ENCODE results near the gene ZNF697. TPM values are rescaled to one million over a fixed set of nuclear protein-coding genes. Genes with fewer than 3 reads are reported as not detected.

Gene ZNF697
- total and polyA plus RNA-seq, 10 of the 15 experiments (the other 5 are each of a cell fraction or from before 2014, with no cell fraction given), result 0.48 to 5.9 (median 3.0) TPM

GRCh38 chr1:119659628-119660027 is 11.6 kb upstream of the ZNF697 start:
- SMC1A ChIA-PET (ENCODE audit: uncharacterized antibody, unreplicated experiment), result interaction anchor here (1.2 to 11.2 kb wide), 7 partner anchors 11 to 149 kb away, joined by 3 to 163 read pairs (median 14); partner anchors contain the start of gene ZNF697
- no peaks in the 10 kb centered on the region; a peak in 1 of 4 replicates for H3K27me3 ChIP-seq (replicated peaks in 1 of 2; ENCODE audit: control insufficient read depth in 2 of 2, insufficient read depth in 2 of 2, low read length in 1 of 2)
- H3K4me3 ChIP-seq, result no peak overlapping the region
- no peak for FAIRE-seq
- intact Hi-C loops (cut with micrococcal nuclease; ENCODE audit: unreplicated experiment) (loop anchor here (5.0 kb wide), 1 partner anchor 1732 kb away; the partner anchor contains the start of genes GDAP2 and WDR3), in situ Hi-C loops (cut with MboI) (loop anchor here (5.0 kb wide), 1 partner anchor 32 kb away; no protein-coding TSS in a partner anchor)
- POLR2A ChIA-PET, result interaction anchor here (1.5 to 2.5 kb wide), 3 partner anchors 9 to 14 kb away, joined by 5 to 13 read pairs (median 11); partner anchors contain the start of gene ZNF697
- no peaks in the 10 kb centered on the region for H4K20me1 ChIP-seq (ENCODE audit: control insufficient read depth, insufficient read depth)
- DNase-seq (ENCODE audit: low read depth, low spot score), result no peak
- 64% methylated on average over 3 of the region's 3 CpGs for WGBS (ENCODE audit: insufficient coverage, insufficient replicate concordance, low lambda C conversion rate, missing lambda C conversion rate)
- H3K79me2 ChIP-seq (ENCODE audit: control insufficient read depth, insufficient read depth, low read length), result no peaks in the 10 kb centered on the region
- no peaks in the 10 kb centered on the region for H3K36me3 ChIP-seq (ENCODE audit: control insufficient read depth in 2 of 2, insufficient read depth in 2 of 2, low read length in 1 of 2)
- no peaks in the 10 kb centered on the region for H3K9me3 ChIP-seq (replicated peaks; ENCODE audit: control insufficient read depth, insufficient read depth, low read length)
- H2AFZ ChIP-seq (ENCODE audit: control insufficient read depth, low read depth, low read length), result no peak overlapping the region
- no peak overlapping the region for H3K4me2 ChIP-seq (ENCODE audit: control insufficient read depth, insufficient read depth)
- peaks cover 31% of the 10 kb centered on the region for H3K4me1 ChIP-seq (ENCODE audit: control insufficient read depth, insufficient read depth, low read length)
- CTCF ChIA-PET, result interaction anchor here (1.1 to 10.2 kb wide), 11 partner anchors 10 to 342 kb away, joined by 3 to 202 read pairs (median 4); partner anchors contain the start of gene ZNF697
- H3K9ac ChIP-seq (ENCODE audit: control insufficient read depth, insufficient read depth, low read length), result no peak overlapping the region
- no TSS peak for BruUV-seq (replicated peaks)
- ATAC-seq, result no peak
- RAD21 ChIA-PET (ENCODE audit: unreplicated experiment), result interaction anchor here (1.2 to 5.2 kb wide), 8 partner anchors 10 to 287 kb away, joined by 3 to 74 read pairs (median 14); partner anchors contain the start of gene ZNF697
- TF ChIP-seq SREBF1 (IDR thresholded peaks at IDR 0.05; ENCODE audit: low read length) (no peak), BCL11A (IDR thresholded peaks at IDR 0.05; ENCODE audit: low read depth, low read length) (no peak), RFX5 (IDR thresholded peaks at IDR 0.05; ENCODE audit: low read depth, low read length) (no peak)
- H3K27ac ChIP-seq (ENCODE audit: control insufficient read depth, insufficient read depth), result no peak overlapping the region

- FAIRE-seq (no peak), DNase-seq (ENCODE audit: low read depth, low spot score) (no peak), ATAC-seq (peak; percentile 61)
- POLR2A ChIA-PET, result interaction anchor here (1.4 kb wide), 1 partner anchor 8 kb away, joined by 4 read pairs; the partner anchor contains the start of gene ZNF697
- CTCF ChIA-PET, result interaction anchor here (2.0 to 7.5 kb wide), 2 partner anchors 19 to 44 kb away, joined by 7 to 202 read pairs; no protein-coding TSS in a partner anchor
- H3K4me3 ChIP-seq, result no peak overlapping the region
- no peak overlapping the region for H3K27ac ChIP-seq (ENCODE audit: control insufficient read depth, insufficient read depth)
- H3K9me3 ChIP-seq (replicated peaks; ENCODE audit: control insufficient read depth, insufficient read depth, low read length), result no peaks in the 10 kb centered on the region
- H3K27me3 ChIP-seq (replicated peaks in 1 of 2; ENCODE audit: control insufficient read depth in 2 of 2, insufficient read depth in 2 of 2, low read length in 1 of 2), result no peaks in the 10 kb centered on the region
- intact Hi-C loops (cut with micrococcal nuclease; ENCODE audit: unreplicated experiment) (loop anchor here (5.0 kb wide), 1 partner anchor 1729 kb away; the partner anchor contains the start of genes GDAP2 and WDR3), in situ Hi-C loops (cut with MboI) (no loop called here)
- no peaks in the 10 kb centered on the region for H3K36me3 ChIP-seq (ENCODE audit: control insufficient read depth in 2 of 2, insufficient read depth in 2 of 2, low read length in 1 of 2)
- SMC1A ChIA-PET (ENCODE audit: uncharacterized antibody, unreplicated experiment), result interaction anchor here (0.7 to 11.2 kb wide), 4 partner anchors 8 to 520 kb away, joined by 3 to 163 read pairs (median 8); partner anchors contain the start of genes SEC22B and ZNF697
- H4K20me1 ChIP-seq (ENCODE audit: control insufficient read depth, insufficient read depth), result no peaks in the 10 kb centered on the region
- RAD21 ChIA-PET (ENCODE audit: unreplicated experiment), result interaction anchor here (0.7 to 1.6 kb wide), 2 partner anchors 8 to 18 kb away, joined by 3 read pairs; partner anchors contain the start of gene ZNF697
- H3K9ac ChIP-seq (ENCODE audit: control insufficient read depth, insufficient read depth, low read length), result no peak overlapping the region
- H3K4me2 ChIP-seq (ENCODE audit: control insufficient read depth, insufficient read depth), result peak overlapping the region; percentile 22
- no peaks in the 10 kb centered on the region for H3K79me2 ChIP-seq (ENCODE audit: control insufficient read depth, insufficient read depth, low read length)
- H3K4me1 ChIP-seq (ENCODE audit: control insufficient read depth, insufficient read depth, low read length), result peaks cover 18% of the 10 kb centered on the region
- 51% methylated on average over 5 of the region's 5 CpGs for WGBS (ENCODE audit: insufficient coverage, insufficient replicate concordance, low lambda C conversion rate, missing lambda C conversion rate)
- BruUV-seq (replicated peaks), result no TSS peak
- no peak overlapping the region; the same call in 1 of the 2 replicates for H2AFZ ChIP-seq (ENCODE audit: control insufficient read depth, low read depth, low read length)
- TF ChIP-seq CBX3 (IDR thresholded peaks at IDR 0.05; ENCODE audit: borderline replicate concordance, low read depth) (no peak), MXI1 (IDR thresholded peaks at IDR 0.05; ENCODE audit: low read depth, low read length) (no peak), STAT3 (IDR thresholded peaks at IDR 0.05; ENCODE audit: low read depth, low read length) (no peak), RAD21 (IDR thresholded peaks at IDR 0.05; ENCODE audit: insufficient read depth, low read depth, low read length) (no peak), BCLAF1 (IDR thresholded peaks at IDR 0.05) (no peak), KDM1A (IDR thresholded peaks at IDR 0.05; ENCODE audit: borderline replicate concordance) (no peak)
These were observed 8.4 kb upstream of the ZNF697 start for GRCh38 chr1:119656410-119656955.

All from GM12878 (cell line).